Measurements from ENCODE around the gene DAB2IP. TPM values are rescaled to one million over a fixed set of nuclear protein-coding genes. Genes with fewer than 3 reads are reported as not detected.

Gene DAB2IP
- total and polyA plus RNA-seq, 2 donors from 2014 or later: 33.8 to 105 TPM

DNA sequence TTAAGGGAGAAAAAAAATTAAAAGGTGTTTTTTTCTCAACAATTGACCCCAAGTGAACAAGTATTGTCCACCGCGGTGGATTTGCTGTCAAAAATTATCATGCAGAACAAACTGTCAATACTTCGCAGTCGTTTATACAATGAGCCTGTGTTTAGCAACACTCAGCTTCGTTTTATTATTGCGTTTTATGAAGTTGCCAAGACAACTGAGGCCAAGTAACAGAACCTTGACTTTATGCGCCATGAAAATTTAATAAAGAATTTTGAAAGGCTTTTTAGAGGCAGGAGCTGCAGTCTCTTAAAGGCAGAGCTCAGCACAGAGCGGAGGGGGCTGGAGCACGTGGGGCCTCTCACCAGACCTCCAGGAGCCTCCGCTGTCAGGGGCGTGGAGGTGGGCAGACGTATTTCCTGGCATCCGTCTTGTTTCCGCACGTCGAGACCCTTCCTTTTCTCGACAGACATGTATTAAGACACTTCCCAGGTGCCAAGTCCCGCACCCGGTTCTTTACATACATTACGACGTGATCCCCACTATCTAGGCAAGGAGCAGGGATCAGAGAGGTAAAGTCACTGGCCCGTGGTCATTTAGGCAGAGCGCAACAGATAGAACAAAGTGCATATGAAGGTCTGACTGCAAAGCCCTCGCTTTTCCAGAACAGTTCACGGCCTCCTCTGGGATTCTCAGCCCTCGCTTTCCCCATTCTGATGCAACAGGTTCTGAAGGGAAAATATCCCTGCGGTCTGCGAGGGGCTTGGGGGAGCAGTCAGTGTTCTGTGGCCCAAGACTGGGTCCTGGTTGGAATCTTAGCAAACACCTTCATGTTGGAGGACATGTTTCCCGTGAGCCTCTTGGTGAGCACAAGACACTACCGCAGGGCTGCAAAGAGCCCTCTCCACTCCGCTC, 164.4 kb downstream of the DAB2IP start:
- H3K27me3 ChIP-seq (ENCODE audit: control insufficient read depth, insufficient read depth, low read length): no peaks in the 10 kb centered on the region
- intact Hi-C loops (cut with DNase I): no loop called here
- H3K9me3 ChIP-seq (ENCODE audit: control insufficient read depth in 2 of 3, insufficient read depth in 1 of 3, low read length in 3 of 3): no peaks in the 10 kb centered on the region
- H3K4me1 ChIP-seq (ENCODE audit: control insufficient read depth in 2 of 3, insufficient read depth in 2 of 3, low read depth in 1 of 3, low read length in 3 of 3): no peaks in the 10 kb centered on the region
- DNase-seq: peak in 1 of 5 donors; percentile 37
- H3K27ac ChIP-seq (ENCODE audit: low read depth in 2 of 2, low read length in 2 of 2): no peak overlapping the region
- no peaks in the 10 kb centered on the region for H3K36me3 ChIP-seq (ENCODE audit: control insufficient read depth in 2 of 3, insufficient read depth in 3 of 3, low read length in 3 of 3)
- H3K4me3 ChIP-seq (ENCODE audit: low read length in 3 of 3): no peak overlapping the region
- FAIRE-seq: no peak
- TF ChIP-seq, protein P1, sequence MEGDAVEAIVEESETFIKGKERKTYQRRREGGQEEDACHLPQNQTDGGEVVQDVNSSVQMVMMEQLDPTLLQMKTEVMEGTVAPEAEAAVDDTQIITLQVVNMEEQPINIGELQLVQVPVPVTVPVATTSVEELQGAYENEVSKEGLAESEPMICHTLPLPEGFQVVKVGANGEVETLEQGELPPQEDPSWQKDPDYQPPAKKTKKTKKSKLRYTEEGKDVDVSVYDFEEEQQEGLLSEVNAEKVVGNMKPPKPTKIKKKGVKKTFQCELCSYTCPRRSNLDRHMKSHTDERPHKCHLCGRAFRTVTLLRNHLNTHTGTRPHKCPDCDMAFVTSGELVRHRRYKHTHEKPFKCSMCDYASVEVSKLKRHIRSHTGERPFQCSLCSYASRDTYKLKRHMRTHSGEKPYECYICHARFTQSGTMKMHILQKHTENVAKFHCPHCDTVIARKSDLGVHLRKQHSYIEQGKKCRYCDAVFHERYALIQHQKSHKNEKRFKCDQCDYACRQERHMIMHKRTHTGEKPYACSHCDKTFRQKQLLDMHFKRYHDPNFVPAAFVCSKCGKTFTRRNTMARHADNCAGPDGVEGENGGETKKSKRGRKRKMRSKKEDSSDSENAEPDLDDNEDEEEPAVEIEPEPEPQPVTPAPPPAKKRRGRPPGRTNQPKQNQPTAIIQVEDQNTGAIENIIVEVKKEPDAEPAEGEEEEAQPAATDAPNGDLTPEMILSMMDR (IDR thresholded peaks at IDR 0.05; ENCODE audit: borderline replicate concordance, extremely low read depth, insufficient read depth): no peak
- no peak overlapping the region for H3K9ac ChIP-seq (ENCODE audit: low read length in 3 of 3)

DNA sequence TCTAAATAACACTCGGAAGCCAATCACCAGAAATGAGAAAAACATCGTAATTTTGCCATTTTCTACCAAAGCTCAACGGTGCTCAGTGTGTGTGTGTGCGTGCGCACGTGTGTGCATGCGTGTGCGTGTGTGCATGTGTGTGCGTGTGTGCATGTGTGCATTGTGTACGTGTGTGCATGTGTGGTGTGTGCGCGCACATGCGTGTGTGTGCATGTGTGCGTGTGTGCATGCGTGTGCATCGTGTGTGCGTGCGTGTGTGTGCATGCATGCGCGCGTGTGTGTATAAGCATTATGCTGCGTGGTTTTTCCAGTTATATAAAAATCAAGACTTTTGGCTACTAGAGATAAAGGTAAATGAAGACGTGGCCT, 165.0 kb downstream of the DAB2IP start:
- DNase-seq: no peak
- no peak for FAIRE-seq
- Histone ChIP-seq H3K36me3 (ENCODE audit: control insufficient read depth in 2 of 3, insufficient read depth in 3 of 3, low read length in 3 of 3) (no peaks in the 10 kb centered on the region), H3K27ac (ENCODE audit: low read depth in 2 of 2, low read length in 2 of 2) (no peak overlapping the region), H3K4me1 (ENCODE audit: control insufficient read depth in 2 of 3, insufficient read depth in 2 of 3, low read depth in 1 of 3, low read length in 3 of 3) (no peaks in the 10 kb centered on the region), H3K27me3 (ENCODE audit: control insufficient read depth, insufficient read depth, low read length) (no peaks in the 10 kb centered on the region), H3K4me3 (ENCODE audit: low read length in 3 of 3) (no peak overlapping the region), H3K9ac (ENCODE audit: low read length in 3 of 3) (no peak overlapping the region), H3K9me3 (ENCODE audit: control insufficient read depth in 2 of 3, insufficient read depth in 1 of 3, low read length in 3 of 3) (no peaks in the 10 kb centered on the region)
- TF ChIP-seq, protein P1 (IDR thresholded peaks at IDR 0.05; ENCODE audit: borderline replicate concordance, extremely low read depth, insufficient read depth): no peak
- intact Hi-C loops (cut with DNase I): no loop called here

DNA sequence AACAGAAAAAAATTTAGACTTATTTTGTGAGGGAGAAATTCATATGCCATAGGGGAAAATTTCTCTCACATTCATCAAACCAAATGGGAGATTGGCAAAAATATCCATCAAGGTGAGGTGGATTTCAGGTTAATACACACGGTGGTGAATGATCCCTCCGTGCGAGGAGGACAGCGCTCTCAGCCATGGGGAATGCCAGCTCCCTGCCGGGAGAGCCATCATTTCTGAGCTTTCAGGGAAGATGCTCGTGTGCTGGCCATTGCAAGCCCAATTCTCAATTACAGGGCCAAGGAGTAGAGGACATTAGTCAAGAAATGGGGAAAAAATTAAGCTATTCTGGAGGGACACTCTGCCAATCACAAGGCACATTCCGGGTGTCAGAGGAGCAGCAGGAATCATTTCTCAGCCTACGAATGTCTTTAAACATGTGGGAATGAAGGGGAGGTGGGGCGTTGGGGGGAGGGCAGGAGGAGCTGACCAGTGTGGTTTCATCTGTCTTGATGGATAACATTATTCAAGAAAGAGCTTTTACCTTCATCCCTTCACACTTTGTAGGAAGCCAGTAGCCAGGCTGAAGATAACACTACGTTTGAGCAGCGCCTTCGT, 165.5 kb downstream of the DAB2IP start:
- TF ChIP-seq, protein P1 (IDR thresholded peaks at IDR 0.05; ENCODE audit: borderline replicate concordance, extremely low read depth, insufficient read depth): no peak
- DNase-seq (no peak), FAIRE-seq (no peak)

More for the DNA sequence above, 165.5 kb downstream of the DAB2IP start:
- Histone ChIP-seq H3K36me3 (ENCODE audit: control insufficient read depth in 2 of 3, insufficient read depth in 3 of 3, low read length in 3 of 3) (no peaks in the 10 kb centered on the region), H3K4me1 (ENCODE audit: control insufficient read depth in 2 of 3, insufficient read depth in 2 of 3, low read depth in 1 of 3, low read length in 3 of 3) (no peaks in the 10 kb centered on the region), H3K9ac (ENCODE audit: low read length in 3 of 3) (no peak overlapping the region), H3K9me3 (ENCODE audit: control insufficient read depth in 2 of 3, insufficient read depth in 1 of 3, low read length in 3 of 3) (no peaks in the 10 kb centered on the region), H3K27me3 (ENCODE audit: control insufficient read depth, insufficient read depth, low read length) (no peaks in the 10 kb centered on the region), H3K27ac (ENCODE audit: low read depth in 2 of 2, low read length in 2 of 2) (no peak overlapping the region), H3K4me3 (ENCODE audit: low read length in 3 of 3) (no peak overlapping the region)
- intact Hi-C loops (cut with DNase I): no loop called here

All from kidney (tissue), 14 donors.